HL-60 (cell line): ENCODE measurements around the gene TRAF5.
"Not testable (repeated sequence)": the region's sequence is repeated elsewhere in the genome, so short reads cannot be mapped to it uniquely, and the experiment has no call there.

ENCODE experiments used
- DNase-seq, 2 experiments: peaks; one replicate each; pipeline ENCODE4 v3.0.0-alpha.2; 2010 to 2020; ENCODE audit warnings: low read depth in 1 of 2, low spot score in 1 of 2
- H3K27ac ChIP-seq: fragments of 250-450 bp; sonication (Bioruptor Pico); replicated peaks from 2 replicates; pipeline ENCODE4 v1.5.1; 2020; ENCODE audit warnings: mild to moderate bottlenecking, moderate library complexity
- H3K27me3 ChIP-seq: fragments of 250-450 bp; sonication (Bioruptor Pico); 2 replicates; pipeline ENCODE4 v1.5.1; 2021; ENCODE audit warnings: mild to moderate bottlenecking, moderate library complexity; ENCODE audit not compliant: insufficient read depth, poor library complexity, severe bottlenecking
- H3K4me3 ChIP-seq: replicated peaks from 2 replicates; pipeline ENCODE4 v1.5.1; 2011; ENCODE audit warnings: mild to moderate bottlenecking, control low read depth, low read length; ENCODE audit not compliant: insufficient read depth
- GABPA ChIP-seq: IDR thresholded peaks from 2 replicates; pipeline ENCODE4 v1.6.1; 2012; ENCODE audit warnings: low read depth
- POLR2AphosphoS5 ChIP-seq: IDR thresholded peaks from 2 replicates; pipeline ENCODE4 v1.6.1; 2012; ENCODE audit warnings: low read depth
- SPI1 ChIP-seq: IDR thresholded peaks from 2 replicates; pipeline ENCODE4 v1.6.1; 2012; ENCODE audit warnings: low read depth, mild to moderate bottlenecking, borderline replicate concordance
- TF ChIP-seq, protein P1 (sequence below): IDR thresholded peaks from 2 replicates; pipeline ENCODE4 v1.6.1; 2012; ENCODE audit warnings: low read depth; ENCODE audit not compliant: insufficient replicate concordance
- TF ChIP-seq, protein P2 (sequence below): IDR thresholded peaks from one replicate; pipeline ENCODE4 v1.5.1; 2011; ENCODE audit warnings: low read length, control low read depth, inconsistent platforms; ENCODE audit not compliant: insufficient read depth

The TRAF5 gene

DNA sequence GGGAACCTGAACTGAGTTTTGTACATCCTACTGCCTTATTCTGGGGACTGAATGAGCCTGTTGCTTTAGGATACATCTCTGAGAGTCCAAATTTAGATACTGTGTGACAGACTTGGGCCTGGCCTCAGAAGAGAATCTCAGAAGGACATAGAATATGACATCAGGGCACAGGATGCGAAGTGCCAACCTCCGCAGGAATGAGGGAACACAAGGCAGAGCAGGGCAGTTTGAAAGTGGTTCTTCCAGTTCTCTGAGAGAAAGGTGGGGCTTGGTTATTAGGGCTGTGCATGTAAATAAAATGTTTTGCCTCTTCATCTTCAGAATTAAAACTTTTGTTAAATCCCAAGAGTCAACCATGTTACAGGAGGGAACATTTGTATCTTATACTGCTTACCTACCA lies 23.1 kb downstream of the TRAF5 start:
- TF ChIP-seq, protein P1, sequence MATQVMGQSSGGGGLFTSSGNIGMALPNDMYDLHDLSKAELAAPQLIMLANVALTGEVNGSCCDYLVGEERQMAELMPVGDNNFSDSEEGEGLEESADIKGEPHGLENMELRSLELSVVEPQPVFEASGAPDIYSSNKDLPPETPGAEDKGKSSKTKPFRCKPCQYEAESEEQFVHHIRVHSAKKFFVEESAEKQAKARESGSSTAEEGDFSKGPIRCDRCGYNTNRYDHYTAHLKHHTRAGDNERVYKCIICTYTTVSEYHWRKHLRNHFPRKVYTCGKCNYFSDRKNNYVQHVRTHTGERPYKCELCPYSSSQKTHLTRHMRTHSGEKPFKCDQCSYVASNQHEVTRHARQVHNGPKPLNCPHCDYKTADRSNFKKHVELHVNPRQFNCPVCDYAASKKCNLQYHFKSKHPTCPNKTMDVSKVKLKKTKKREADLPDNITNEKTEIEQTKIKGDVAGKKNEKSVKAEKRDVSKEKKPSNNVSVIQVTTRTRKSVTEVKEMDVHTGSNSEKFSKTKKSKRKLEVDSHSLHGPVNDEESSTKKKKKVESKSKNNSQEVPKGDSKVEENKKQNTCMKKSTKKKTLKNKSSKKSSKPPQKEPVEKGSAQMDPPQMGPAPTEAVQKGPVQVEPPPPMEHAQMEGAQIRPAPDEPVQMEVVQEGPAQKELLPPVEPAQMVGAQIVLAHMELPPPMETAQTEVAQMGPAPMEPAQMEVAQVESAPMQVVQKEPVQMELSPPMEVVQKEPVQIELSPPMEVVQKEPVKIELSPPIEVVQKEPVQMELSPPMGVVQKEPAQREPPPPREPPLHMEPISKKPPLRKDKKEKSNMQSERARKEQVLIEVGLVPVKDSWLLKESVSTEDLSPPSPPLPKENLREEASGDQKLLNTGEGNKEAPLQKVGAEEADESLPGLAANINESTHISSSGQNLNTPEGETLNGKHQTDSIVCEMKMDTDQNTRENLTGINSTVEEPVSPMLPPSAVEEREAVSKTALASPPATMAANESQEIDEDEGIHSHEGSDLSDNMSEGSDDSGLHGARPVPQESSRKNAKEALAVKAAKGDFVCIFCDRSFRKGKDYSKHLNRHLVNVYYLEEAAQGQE = no peak
- TF ChIP-seq POLR2AphosphoS5 = no peak
- TF ChIP-seq SPI1 = no peak
- TF ChIP-seq, protein P2, sequence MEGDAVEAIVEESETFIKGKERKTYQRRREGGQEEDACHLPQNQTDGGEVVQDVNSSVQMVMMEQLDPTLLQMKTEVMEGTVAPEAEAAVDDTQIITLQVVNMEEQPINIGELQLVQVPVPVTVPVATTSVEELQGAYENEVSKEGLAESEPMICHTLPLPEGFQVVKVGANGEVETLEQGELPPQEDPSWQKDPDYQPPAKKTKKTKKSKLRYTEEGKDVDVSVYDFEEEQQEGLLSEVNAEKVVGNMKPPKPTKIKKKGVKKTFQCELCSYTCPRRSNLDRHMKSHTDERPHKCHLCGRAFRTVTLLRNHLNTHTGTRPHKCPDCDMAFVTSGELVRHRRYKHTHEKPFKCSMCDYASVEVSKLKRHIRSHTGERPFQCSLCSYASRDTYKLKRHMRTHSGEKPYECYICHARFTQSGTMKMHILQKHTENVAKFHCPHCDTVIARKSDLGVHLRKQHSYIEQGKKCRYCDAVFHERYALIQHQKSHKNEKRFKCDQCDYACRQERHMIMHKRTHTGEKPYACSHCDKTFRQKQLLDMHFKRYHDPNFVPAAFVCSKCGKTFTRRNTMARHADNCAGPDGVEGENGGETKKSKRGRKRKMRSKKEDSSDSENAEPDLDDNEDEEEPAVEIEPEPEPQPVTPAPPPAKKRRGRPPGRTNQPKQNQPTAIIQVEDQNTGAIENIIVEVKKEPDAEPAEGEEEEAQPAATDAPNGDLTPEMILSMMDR = no peak
- no peak for TF ChIP-seq GABPA
- DNase-seq = no peak
- H3K27me3 ChIP-seq = no peaks in the 10 kb centered on the region
- no peak overlapping the region for H3K27ac ChIP-seq
- H3K4me3 ChIP-seq = no peak overlapping the region

DNA sequence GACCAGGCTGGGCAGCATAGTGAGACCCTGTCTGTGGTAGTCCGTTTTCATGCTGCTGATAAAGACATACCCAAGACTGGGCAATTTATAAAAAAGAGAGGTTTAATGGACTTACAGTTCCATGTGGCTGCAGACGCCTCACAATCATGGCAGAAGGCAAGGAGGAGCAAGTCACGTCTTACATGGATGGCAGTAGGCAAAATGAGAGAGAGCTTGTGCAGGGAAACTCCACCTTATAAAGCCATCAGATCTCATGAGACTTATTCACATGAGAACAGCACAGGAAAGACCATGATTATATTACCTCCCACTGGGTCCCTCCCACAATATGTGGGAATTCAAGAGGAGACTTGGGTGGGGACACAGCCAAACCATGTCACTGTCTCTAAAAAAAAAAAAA lies 25.4 kb downstream of the TRAF5 start:
- H3K4me3 ChIP-seq, H3K27ac ChIP-seq, H3K27me3 ChIP-seq, DNase-seq: not testable (repeated sequence)

DNA sequence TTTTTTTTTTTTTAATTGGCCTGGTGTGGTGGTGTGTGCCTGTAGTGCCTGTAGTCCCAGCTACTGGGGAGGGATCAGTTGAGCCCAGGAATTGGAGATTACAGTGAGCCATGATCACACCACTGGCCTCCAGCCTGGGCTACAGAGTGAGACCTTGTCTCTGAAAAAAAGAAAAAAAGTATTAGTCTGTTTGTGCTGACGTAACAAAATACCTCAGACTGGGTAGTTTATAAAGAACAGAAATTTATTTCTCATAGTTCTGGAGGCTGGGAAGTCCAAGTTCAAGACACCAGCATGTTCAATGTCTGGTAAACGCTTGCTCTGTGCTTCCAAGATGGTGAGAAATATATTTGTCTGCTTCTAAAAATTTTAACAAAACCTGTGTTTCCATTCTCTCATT lies 25.8 kb downstream of the TRAF5 start:
- TF ChIP-seq POLR2AphosphoS5 (no peak), GABPA (no peak), SPI1 (no peak)
- TF ChIP-seq, protein P2 = no peak
- TF ChIP-seq, protein P1 = no peak
- Histone ChIP-seq H3K27ac (no peak overlapping the region), H3K27me3 (no peaks in the 10 kb centered on the region), H3K4me3 (no peak overlapping the region)
- no peak for DNase-seq

DNA sequence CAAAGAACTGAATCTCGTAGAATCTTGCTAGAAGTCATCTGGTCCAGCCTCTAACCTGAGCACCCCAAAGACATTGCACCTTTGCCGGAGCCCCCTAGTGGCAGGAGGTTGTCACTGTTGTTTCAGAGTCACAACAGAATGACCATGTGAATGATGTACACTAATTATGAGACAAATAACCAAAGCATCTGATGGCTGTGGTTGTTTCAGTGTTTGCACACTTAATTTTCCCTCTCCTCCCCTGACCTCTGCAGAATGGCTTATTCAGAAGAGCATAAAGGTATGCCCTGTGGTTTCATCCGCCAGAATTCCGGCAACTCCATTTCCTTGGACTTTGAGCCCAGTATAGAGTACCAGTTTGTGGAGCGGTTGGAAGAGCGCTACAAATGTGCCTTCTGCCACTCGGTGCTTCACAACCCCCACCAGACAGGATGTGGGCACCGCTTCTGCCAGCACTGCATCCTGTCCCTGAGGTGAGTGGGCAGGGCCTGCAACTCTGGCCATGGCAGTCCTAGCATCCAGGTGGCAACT lies 26.4 kb downstream of the TRAF5 start:
- no peak overlapping the region for H3K27ac ChIP-seq
- peak; percentile 12 to 53 for DNase-seq
- H3K27me3 ChIP-seq = no peaks in the 10 kb centered on the region
- H3K4me3 ChIP-seq = no peak overlapping the region
- no peak for TF ChIP-seq POLR2AphosphoS5
- TF ChIP-seq, protein P2 = peak; percentile 79
- TF ChIP-seq GABPA = no peak
